CD4-positive, alpha-beta T cell treated with Interleukin-2 at 100 ng/mL for 4 hours (primary cell): ENCODE data around the gene MEOX2.

Experiments
- DNase-seq: peaks from one replicate; pipeline ENCODE4 v3.0.0-alpha.2; 2020; ENCODE audit warnings: low spot score

MEOX2 gene

DNA sequence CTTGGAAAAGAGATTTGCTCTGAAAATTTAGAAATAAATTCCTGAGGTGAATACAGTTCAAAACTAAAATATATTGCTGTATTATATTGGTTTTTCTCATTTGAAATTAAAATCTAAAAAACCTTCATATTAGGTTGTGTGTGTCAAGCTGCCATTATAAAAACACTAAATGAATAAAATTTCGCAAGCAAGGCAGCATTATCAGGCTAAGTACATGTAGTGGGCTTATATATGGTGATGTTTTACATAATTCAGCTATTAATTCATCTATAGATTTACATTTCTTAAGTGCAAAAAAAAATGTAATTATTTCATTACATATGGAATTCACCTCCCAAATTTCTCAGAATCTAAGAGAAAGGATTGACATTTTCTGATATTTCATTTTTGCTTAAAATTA is 5.3 kb downstream of the MEOX2 start:
- DNase-seq = no peak

DNA sequence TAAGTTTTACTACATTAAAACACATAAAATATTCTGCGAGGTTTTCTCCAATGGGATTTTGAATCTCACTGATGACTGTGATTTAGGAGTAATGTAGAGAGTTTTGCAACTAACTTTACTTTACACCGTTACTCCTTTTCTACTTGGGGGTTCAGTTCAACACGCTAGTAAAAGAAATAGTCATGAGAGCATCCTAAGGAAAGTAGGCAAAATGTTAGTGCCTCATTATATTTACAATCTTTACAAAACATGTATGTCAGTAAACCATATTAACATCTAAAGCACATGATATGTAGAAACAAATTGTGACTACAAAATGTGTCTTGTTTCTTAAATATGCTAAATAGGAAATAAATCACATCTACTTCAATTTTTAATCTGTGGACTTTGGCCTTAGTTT is 6.0 kb downstream of the MEOX2 start:
- DNase-seq = no peak

DNA sequence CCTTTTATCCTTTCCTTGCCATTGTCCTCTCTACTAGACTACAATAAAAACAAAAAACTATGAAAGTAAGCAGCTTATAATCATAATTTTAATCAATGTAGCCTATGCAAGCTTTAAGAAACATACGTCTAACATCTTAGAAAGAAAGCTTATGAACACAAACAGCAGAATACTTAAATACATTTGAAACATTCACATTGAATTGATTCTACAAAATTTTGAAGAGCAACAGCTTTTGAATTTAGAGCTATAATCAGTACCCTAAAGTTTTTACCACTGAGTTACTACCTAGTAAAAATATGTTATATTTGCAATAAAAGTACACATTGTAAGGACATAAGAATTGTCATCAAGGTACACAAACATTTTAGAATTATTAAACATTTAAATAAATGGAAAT is 7.2 kb downstream of the MEOX2 start:
- DNase-seq = no peak

- no peak for DNase-seq
Observed at GRCh38 chr7:15678653-15679052, 7.8 kb downstream of the MEOX2 start.

- no peak for DNase-seq
Observed at GRCh38 chr7:15675379-15675778, 11.1 kb downstream of the MEOX2 start.

DNA sequence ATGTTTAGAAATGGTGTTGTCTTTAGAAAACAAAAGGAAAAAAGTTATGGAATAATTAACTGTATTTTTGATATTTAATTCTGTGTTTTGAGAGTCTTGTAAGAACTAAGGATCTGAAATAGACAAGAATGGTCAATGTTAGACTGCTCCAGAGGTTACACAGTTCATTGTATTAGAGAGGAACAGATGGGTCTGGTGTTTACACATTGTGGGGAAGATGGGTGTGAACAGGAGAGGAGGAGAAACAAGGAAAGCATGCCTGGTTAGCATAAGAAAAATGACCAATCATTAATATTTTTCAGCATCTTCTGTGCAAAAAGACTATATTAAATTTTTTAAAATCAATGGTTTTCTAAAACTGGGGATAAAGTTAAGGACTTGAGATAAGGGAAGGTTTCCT is 11.9 kb downstream of the MEOX2 start:
- no peak for DNase-seq

GRCh38 chr7:15669443-15670090 is 16.9 kb downstream of the MEOX2 start:
- DNase-seq = no peak

GRCh38 chr7:15667991-15668390 is 18.5 kb downstream of the MEOX2 start:
- no peak for DNase-seq

- no peak for DNase-seq
Observed at GRCh38 chr7:15662451-15662850, 24.0 kb downstream of the MEOX2 start.

DNA sequence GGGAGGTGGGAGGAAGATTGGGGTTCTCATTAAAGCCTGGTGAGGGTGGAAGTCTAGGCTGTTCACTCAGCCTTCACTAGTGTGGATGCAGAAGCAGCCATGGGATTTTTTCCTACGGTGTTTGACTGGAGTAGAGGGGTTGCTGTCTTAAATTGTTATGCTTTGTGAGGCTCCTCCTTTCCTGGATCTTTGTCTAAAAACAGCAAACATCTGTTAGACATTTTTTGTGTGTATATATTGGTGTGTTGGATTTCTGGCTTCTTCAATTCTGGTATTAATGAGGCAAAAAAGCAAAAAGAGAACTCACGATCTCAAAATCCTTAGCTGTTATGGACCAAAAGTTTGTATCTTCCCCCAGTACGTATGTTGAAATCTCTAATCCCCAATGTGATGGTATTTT is 28.2 kb downstream of the MEOX2 start:
- no peak for DNase-seq

- DNase-seq = no peak
Observed at GRCh38 chr7:15652776-15653290, 33.6 kb downstream of the MEOX2 start.

DNA sequence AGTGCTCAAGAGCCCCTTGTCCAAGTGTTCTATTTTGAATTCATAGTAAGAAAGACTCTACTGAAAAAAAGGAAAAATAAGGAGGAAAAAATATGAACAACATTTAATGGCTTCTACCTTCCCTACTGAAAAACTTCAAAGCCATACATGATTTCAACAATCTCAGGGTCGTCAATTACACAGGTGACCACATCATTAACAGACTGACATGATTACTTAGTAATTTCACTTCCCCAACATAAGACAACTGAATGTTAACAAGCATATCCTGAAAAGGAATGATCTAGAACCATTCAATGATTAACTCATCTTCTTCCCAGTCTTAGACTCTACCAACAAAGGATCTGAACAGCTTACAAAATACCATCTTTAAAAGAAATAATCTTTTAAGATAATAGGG is 34.8 kb downstream of the MEOX2 start:
- no peak for DNase-seq

DNA sequence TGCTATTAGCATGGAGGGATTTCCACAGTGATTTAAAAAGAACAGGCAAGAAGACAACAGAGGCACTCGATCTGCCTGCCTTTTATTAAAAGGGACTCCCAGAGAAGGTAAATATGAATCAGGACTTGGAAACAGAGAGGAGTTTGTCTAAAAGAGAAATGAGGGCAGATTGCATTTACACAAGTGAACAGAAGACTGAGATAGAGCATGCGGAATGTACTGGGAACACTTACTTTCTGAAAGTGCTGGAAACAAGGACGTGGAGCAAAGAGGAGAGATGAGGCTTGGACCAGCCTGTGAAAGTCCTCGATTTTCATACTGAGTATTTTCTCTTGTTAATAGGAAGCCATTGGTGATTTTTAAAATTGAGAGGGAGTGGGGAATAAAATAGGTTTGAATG is 35.7 kb downstream of the MEOX2 start:
- DNase-seq = no peak

GRCh38 chr7:15648461-15648961 is 38.0 kb downstream of the MEOX2 start:
- no peak for DNase-seq

GRCh38 chr7:15647309-15647708 is 39.2 kb downstream of the MEOX2 start:
- no peak for DNase-seq

DNA sequence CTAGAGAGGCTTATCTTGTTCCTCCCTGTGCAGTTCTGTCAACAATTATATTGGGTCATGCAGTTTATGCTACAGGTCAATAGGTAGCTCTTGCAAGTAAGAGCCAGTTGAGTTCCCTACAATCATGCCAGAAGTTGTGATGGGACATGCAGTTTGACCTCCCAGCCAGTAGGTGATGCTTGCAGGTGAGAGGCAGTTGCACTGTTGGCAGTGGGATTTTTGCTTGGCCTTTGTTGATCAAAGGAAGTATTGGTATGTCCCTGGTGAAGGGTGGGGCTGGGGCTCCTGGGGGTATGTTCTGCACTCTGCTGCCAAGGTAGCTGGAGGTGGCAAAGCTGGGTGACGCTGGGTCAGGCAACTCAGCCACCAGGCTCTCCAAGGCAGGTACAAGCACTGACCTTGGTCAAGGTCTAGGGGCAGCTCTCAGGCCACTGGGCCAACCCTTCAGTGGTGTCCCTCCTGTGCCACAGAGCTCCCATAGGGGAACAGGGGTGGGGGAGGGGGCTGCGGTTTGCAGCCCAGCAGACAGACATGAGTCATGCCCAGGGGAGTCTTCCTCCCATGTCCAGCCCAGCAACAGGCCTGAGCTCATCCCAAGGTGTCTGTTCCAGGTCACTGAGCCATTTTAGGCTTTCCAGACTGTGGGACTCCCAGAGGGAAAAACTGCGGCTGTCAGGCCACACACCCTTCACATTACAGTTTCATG is 43.3 kb downstream of the MEOX2 start:
- no peak for DNase-seq

GRCh38 chr7:15628876-15629275 is 57.6 kb downstream of the MEOX2 start:
- DNase-seq = no peak

DNA sequence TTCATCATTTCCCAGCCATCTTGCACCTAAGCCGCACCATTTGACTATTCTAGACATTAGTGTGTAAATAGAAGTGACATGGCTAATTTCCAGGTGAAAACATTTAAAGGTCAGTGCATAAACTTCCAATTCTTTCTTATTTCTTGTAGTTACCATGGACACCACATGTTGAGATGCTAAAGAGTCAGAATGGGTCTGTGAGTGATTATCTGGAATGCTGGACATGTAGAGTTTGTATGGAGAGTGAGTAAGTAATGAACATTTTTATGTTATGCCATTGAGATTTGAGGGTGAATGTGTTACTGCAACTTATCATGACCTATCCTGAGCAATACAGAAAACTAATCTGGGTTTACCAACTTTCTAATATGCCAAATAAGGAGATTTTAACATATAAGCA is 60.4 kb downstream of the MEOX2 start:
- DNase-seq = no peak

- no peak for DNase-seq
Observed at GRCh38 chr7:15625466-15625865, 61.0 kb downstream of the MEOX2 start.

GRCh38 chr7:15621468-15621867 is 65.0 kb downstream of the MEOX2 start:
- no peak for DNase-seq

DNA sequence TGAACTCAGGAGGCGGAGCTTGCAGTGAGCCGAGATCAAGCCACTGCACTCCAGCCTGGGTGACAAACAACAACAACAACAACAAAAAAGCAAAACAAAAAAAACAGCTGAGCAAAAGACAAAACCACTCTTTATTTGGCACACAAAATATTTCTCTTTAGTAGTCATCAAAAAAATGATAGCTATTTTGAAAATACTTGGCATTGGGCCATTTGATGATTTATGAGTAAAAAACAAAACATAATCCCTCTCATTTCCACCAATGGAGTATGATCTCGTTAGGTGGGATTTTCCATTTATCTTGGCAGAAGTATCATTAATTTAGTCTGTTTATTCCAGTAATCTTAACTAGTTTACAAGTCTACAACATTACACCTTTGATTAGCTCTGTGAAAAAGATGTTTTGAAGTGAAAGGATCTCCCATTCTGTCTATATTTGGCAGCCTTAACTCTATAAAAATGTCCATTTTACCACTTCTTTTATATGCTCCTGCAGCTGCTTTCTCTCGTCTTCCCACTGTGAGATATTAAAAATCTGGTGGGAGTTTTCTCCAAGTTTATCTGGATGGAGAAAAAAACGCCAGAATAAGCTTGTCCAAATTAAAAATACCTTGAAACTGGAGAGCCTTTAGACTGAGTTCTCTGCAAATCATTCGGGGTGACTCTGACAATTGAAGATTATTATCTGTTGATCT is 65.8 kb downstream of the MEOX2 start:
- DNase-seq = no peak

- DNase-seq = no peak
Observed at GRCh38 chr7:15618275-15618674, 68.2 kb downstream of the MEOX2 start.

- DNase-seq = no peak
Observed at GRCh38 chr7:15612205-15612604, 74.3 kb downstream of the MEOX2 start.
